Stimulated activated CD8-positive, alpha-beta memory T cell treated with anti-CD3 and anti-CD28 coated beads, Interleukin-12 subunit alpha, Interleukin-12 subunit beta, amount 100 ng/mL, for 1 hour (primary cell): ENCODE data around the gene AKAP13.

Experiments used
- DNase-seq: peaks from one replicate; pipeline ENCODE4 v3.0.0-alpha.2; 2020; ENCODE audit warnings: low read depth

The AKAP13 gene

GRCh38 chr15:85383470-85384148, 3.2 kb downstream of the AKAP13 start:
- no peak for DNase-seq

- no peak for DNase-seq
Observed at GRCh38 chr15:85386261-85386660, 5.9 kb downstream of the AKAP13 start.

- DNase-seq, result no peak
Observed at GRCh38 chr15:85388566-85389305, 8.3 kb downstream of the AKAP13 start.

- no peak for DNase-seq
Observed at GRCh38 chr15:85389306-85389650, 8.9 kb downstream of the AKAP13 start.

GRCh38 chr15:85389772-85390171, 9.4 kb downstream of the AKAP13 start:
- no peak for DNase-seq

- no peak for DNase-seq
Observed at GRCh38 chr15:85393210-85393609, 12.8 kb downstream of the AKAP13 start.

GRCh38 chr15:85394554-85395333, 14.3 kb downstream of the AKAP13 start:
- DNase-seq, result no peak

GRCh38 chr15:85396554-85396953, 16.2 kb downstream of the AKAP13 start:
- DNase-seq, result no peak

- DNase-seq, result no peak
Observed at GRCh38 chr15:85397151-85397550, 16.7 kb downstream of the AKAP13 start.

GRCh38 chr15:85397926-85398325, 17.5 kb downstream of the AKAP13 start:
- no peak for DNase-seq

GRCh38 chr15:85398822-85399221, 18.4 kb downstream of the AKAP13 start:
- DNase-seq, result no peak

GRCh38 chr15:85399627-85400026, 19.2 kb downstream of the AKAP13 start:
- DNase-seq, result no peak

- no peak for DNase-seq
Observed at GRCh38 chr15:85400606-85401005, 20.2 kb downstream of the AKAP13 start.

GRCh38 chr15:85401108-85401774, 20.8 kb downstream of the AKAP13 start:
- DNase-seq, result no peak

GRCh38 chr15:85402195-85402881, 21.9 kb downstream of the AKAP13 start:
- no peak for DNase-seq

GRCh38 chr15:85403745-85404144, 23.3 kb downstream of the AKAP13 start:
- no peak for DNase-seq

GRCh38 chr15:85404176-85404917, 23.9 kb downstream of the AKAP13 start:
- DNase-seq, result no peak

GRCh38 chr15:85404918-85405866, 24.8 kb downstream of the AKAP13 start:
- no peak for DNase-seq

- no peak for DNase-seq
Observed at GRCh38 chr15:85406916-85407315, 26.5 kb downstream of the AKAP13 start.
